GM21786 (cell line): ENCODE measurements around the gene MRPS27.

Experiments
- ATAC-seq: cut with Tn5 transposase; IDR thresholded peaks from one replicate; pipeline ENCODE4 v1.9.1; 2021; ENCODE audit not compliant: unreplicated experiment

The MRPS27 gene

GRCh38 chr5:72266862-72267261, 53.2 kb downstream of the MRPS27 start:
- ATAC-seq = no peak

- ATAC-seq = no peak
Observed at GRCh38 chr5:72265032-72265877, 54.8 kb downstream of the MRPS27 start.

- no peak for ATAC-seq
Observed at GRCh38 chr5:72256536-72256935, 63.5 kb downstream of the MRPS27 start.

DNA sequence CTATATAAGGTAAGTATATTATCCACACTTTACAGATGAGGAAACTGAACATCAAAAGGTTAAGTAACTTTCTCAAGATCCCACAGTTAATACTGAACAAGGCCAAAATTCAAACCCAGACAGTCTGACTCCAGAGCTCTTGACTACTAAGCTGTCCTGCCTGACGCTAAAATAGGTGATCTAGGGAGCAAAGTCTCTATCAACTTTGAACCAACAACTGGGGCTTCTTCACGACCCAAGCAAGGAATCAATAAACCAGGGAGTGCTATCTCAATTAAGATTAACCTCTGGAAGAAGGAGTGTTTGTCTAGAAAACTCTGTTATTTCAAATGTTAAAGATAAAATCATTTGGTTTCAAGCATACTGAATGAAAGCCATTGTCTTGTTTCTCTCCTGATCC, 64.4 kb downstream of the MRPS27 start:
- ATAC-seq = no peak

- no peak for ATAC-seq
Observed at GRCh38 chr5:72255237-72255636, 64.8 kb downstream of the MRPS27 start.

- ATAC-seq = no peak
Observed at GRCh38 chr5:72252574-72253155, 67.4 kb downstream of the MRPS27 start.

DNA sequence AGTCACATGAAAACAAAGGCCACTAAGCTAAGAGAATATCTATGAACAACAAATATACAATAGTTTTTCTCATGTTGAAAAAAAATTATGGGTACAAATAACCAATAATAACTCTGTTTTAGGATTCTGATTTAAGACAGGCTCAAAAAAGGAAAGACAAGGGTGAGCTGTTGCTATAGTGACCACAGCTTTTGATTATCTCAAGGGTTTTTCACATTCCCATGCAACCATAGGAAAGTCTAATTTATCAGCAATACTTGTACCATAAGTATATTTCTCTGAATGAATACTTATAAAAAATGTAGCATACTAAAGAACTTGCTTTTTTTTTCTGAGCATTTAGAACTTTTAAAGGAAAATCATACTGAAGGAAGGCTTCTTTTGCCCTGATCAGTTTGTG, 68.0 kb downstream of the MRPS27 start:
- ATAC-seq = no peak

DNA sequence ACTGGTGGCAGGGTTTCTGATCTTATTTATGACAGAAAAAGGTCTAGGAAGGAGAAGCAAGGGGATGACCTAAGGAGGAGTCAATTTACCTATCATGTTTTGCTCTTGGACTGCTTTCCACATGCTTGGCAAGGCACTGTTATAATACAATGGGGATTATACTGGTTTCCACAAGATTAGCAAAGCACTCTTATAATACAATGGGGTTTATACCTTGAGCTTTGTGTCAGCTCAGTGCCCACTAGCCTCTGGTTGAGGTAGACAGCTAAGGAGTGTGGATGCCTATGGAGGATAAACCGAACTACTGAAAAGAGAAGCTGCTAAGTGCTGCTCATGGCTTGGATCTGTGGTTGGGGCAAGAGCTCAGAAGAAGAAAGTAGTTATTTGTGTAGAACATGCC, 68.7 kb downstream of the MRPS27 start:
- ATAC-seq = no peak

DNA sequence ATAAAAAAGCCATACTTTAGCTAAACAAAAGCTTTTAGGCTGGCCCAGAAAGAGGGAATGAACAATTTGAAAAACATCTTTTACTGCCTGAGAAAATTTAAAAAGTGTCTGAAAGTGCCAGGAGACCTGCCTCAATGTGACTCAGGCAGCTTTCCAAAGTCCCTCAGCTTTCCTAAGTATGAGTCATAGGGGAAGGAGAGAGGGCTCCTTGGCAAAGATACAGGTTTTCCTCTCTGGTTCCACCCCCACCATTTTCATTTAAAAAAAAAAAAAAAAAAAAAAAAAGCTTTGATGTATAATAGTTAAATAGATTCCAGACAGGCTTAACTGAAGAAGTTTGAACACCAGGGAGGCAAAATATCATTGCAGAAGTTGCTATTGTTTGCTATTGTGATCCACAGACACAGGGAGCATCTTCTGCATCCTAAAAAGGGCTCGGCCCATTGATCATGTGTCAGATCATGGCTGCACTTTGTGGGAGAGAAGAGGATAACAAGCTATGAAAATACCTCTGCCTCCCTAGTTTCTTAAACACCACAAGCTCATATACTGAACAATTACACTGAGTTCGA, 71.5 kb downstream of the MRPS27 start:
- no peak for ATAC-seq

DNA sequence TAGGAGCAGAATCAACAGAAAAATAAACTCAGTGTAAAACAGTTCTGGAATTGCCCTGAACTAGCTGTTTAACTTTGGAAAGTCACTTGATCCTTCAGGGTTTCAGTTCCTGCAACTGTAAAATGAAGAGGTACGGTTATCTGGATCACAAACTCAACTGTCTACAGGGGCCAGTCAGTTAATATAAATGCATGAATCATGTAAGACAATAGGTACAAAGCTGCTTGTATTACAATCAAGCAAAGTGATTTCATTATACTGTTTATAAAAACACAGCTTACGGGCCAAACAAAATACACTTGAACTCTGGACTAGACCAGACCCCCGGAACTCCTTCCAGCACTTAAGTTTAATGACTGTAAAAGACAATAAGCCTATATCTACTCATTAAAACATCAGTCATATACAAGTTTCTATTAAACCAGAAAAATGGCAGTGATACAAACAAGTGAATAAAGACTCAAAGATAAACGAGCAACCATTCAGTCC, 73.0 kb downstream of the MRPS27 start:
- no peak for ATAC-seq

GRCh38 chr5:72245951-72246532, 74.0 kb downstream of the MRPS27 start:
- ATAC-seq = no peak

GRCh38 chr5:72245546-72245945, 74.5 kb downstream of the MRPS27 start:
- no peak for ATAC-seq

DNA sequence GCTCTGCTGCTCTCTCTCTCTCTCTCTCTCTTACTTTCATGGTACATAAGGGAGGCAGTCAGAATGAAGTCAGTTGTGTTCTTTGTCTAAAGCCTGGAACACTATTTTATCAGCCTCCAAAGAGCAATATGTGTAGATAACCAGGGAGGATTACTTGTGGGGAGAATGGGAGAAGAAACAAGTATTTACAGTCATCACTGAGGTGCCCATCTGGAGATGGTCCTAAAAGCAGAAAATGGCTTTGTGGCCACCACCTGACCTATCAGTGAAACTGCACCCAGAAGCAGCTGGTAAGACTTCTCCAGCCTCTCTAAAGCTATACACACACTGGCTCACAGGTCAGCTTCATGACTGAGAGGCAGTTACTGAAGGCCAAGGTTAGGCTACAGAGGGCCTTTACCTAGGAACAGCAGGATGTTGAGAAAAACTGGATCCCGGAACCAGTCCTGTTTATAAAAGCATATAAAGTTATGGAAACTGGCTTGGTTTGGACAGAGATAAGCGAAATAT, 75.1 kb downstream of the MRPS27 start:
- ATAC-seq = peak; percentile 95

GRCh38 chr5:72243706-72244105, 76.3 kb downstream of the MRPS27 start:
- no peak for ATAC-seq

DNA sequence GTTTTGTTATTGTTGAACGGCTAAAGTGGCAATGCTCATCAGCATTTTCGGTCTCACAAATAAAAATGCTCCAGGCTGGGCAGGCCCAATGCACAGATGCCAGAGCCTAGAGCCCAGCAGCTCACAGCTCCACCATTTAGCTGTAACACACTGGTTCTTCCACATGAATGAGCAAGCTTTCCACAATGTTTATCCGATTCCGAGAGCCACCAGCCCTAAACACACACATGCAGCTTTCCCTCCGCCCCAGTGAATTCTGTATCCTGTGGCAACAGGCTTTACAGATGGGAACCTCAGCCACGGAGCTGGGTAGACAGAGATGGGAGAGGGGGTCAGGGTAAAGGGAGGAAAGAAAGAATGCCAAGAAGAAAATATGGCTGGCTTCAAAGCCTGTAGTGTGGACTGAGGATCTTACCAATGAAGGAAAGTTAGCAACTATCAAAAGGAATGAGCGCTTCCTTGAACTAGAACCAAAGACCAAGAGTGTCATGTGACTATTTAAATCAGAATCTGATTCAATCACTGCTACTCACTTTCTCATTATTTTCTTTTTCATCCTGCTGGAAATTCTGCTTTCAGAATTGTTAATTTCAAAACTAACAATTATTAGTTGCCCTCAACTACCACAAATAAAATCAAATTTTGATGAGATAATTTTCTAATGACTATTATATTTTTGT, 77.1 kb downstream of the MRPS27 start:
- no peak for ATAC-seq

- ATAC-seq = no peak
Observed at GRCh38 chr5:72241346-72242003, 78.6 kb downstream of the MRPS27 start.

DNA sequence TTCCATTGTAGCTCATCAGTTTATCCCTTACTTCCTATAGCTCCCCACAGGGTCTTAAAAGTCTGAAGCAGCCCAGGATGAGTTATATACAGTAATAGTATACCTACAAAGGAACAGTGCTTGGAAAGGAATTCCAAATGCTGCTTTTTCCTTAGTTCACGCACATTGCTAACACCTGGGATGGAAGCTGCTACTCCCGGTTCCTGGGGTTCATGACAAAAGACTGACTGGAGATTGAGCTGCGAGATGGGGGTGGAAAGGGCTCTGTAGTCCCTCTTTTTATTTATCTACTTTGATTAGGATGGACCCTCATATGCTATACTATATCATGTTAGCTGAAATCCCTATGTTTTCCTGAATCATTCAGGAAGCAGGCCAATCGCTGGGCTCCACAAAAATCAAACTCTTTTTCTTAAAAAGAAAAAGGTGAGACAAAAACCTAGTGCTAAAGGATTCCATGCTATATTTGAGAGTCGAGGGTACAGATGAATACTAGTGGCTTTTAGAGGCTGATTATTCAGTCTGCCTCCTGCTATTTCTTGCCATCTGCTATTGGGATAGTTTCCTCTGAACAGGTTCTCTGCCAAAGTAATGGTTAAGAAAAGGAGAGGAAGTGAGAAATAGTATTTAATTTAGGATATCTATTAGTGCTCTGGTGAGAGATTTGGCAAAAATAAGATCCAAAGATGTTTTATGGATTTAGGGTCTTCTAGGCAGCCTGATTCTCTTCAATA, 81.2 kb downstream of the MRPS27 start:
- ATAC-seq = no peak

- no peak for ATAC-seq
Observed at GRCh38 chr5:72237879-72238278, 82.2 kb downstream of the MRPS27 start.

DNA sequence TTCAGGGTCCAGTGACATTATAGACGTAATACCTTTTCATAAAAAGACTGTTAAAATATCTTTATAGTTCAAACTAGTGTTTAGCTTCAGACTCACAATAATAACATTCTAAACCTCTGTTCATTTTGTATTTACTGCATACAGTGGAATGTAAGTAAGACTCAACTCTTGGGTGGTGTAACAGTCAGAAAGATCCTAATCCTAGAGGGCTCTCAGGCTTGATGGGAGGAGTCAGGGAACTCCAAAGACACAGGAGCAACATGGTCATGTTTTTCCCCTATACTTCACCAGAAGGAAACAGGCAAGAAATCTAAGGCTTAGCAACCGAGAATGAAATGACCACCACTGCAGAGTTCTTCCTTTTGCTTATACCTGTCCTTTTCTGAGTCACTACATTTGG, 82.6 kb downstream of the MRPS27 start:
- ATAC-seq = no peak

DNA sequence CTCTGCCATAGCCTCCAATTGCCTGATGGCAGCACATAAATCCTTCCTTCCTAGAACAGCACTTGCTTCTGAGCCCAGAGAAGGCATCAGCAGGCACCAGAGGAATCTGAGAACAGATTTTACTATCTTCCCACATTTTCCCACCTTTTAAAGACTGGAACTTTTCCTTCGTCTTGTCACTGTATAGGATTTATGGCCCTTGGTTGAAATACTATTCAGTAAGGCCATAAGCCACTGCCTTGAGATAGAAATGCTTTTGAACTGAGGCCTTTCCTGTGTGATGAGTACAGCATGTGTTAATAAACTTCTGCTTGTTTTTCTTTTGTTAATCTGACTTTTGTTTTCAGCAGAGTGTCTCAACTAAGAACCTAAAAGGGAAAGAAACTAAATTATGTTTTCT, 84.3 kb downstream of the MRPS27 start:
- ATAC-seq = no peak
